Activated gamma-delta T cell (primary cell): ENCODE results near the gene RARB.

Source experiments
- DNase-seq: peaks from one replicate; lab custom pipeline; 2025; lab: John Stamatoyannopoulos, UW

Gene RARB

DNA sequence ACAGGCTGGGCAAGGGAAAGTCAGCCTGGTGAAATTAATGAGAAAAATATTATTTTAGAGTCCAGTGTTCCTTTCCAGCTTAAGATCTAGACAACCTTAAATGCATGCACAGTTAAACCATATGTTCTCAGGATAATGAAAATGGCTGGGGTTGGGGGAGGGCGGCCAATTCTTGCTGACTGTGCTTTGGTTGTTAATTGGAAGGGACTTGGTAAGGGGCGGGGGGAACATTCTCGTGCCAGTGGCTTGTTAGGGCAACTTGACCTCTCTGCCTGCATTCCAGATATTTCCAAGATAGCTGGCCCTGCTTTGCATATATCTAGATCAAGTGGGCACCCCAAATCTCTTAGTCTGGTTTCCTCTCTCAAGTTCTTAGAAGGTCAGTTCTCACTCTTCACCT, 124.2 kb downstream of the RARB start:
- DNase-seq: no peak

DNA sequence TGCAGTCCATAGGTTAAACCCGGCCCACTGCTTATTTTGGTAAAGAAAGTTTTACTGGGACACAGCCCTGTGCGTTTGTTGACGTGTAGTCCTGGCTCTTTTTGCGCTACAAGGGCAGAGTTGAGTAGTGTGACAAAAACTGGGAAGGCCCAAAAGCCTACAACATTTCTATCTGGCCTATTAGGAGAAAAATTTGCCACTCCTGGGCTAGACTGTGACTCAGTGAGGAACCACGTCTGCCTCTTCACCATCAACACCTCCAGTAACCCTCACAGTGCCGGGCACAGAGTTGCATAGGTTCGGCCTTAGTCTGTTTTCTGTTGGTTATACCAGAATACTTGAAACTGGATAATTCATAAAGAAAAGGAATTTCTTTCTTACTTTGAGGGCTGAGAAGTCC, 126.3 kb downstream of the RARB start:
- DNase-seq: no peak

DNA sequence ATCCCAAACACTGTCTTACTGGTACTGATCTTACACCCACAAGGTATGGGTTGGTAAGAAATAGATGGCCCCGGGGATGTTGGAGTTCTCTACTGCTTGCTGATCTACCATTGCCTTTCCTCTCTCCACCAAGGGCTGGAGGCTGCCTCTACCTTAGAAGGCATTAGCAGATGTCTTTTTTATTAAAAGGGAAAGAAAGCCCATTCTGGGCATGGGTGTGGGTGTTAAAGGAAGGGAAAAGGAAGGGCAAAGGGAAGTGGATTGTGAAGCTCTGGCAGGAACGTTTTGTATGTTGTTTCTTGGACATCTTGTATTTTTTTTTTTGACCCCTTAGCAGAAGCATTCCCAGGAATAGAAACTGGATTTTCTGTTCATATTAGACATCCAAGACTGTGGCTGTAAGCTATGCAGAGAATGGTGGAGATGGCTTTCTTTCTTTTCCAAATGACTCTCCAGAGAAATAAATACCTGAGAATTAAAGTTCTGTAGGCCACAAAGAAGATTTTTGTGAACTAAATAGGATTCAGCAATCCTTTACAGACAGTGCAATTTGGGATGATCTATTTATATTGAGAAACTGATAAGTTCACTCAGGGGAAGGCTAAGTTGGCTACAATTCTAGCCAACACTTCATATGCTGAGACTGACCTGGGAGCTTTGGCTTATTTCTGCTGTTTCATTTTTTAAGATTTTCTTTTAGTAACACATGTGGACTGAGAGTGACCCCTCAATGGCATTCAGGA, 127.8 kb downstream of the RARB start:
- DNase-seq: no peak

DNA sequence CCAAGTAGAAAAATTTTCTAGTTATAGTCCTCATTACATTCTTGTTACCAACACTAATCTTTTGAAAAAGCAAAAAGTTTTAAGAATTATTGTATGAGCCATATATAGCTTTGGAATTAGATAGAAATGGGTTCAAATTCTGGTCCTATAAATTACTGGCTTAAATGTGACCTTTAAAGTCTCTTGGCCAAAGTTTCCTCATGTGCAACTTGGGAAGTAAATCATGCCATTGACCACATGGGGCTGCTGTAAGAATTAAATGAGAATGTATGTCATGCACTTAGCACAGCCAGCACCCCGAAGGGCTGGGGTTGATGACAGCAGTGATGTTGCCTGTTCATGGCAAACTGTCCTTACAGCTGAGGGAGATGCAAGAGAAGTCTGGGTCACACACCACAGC, 128.4 kb downstream of the RARB start:
- no peak for DNase-seq

DNA sequence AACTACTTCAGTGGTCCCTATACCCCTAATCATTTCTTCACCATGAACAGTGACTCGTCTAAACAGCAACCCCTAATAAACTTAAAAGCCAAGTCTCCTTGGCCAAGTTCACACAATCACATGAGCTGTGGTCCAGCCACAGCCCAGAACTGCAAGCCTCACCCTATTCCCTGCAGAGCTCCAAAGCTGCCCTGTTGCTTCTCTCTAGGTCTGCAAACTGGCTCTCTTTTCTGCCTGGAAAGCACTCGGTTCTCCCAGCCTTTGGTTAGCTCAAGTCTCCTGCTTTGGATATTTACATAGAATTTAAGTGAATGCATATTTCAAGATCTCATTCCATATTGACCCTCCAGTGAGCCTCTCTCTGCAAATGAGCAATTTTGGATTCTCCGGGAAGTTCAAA, 129.6 kb downstream of the RARB start:
- no peak for DNase-seq

DNA sequence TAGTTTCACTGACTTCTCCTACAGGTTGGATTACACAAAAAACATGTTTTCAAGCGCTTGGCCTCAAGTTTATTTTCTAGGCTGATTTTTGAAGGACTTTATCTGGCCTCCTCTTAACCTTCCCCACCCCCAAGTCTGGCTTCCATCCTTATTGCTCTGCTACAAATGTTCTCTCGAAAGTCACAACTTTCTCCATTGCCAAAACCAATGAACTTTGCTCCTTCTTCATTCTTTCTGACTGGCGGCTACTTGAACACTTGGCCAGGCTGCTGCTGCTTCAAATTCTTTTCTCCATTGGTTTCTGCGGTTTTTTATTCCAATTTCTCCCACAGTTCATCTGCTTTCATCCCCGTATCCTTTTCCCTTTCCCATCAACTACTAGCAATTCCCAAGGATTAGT, 130.1 kb downstream of the RARB start:
- no peak for DNase-seq

DNA sequence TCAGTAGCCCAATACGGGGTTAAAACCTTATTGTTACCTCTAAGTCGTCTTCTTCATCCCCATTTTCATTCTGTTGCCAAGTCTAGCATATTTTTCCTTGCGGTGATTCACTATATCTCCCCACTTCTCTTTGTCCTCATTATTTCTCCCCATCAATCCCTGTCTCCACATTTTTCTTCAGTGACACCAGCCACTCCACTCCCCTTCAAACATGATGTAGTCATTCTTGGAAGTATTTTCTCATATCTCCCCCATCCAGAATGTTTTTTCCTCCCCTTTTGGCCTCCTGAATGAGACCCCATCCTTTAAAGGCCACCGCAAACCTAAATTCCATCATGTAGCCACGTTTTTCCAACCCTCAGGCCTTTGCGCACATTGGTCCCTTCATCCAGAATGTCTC, 130.7 kb downstream of the RARB start:
- DNase-seq: no peak

DNA sequence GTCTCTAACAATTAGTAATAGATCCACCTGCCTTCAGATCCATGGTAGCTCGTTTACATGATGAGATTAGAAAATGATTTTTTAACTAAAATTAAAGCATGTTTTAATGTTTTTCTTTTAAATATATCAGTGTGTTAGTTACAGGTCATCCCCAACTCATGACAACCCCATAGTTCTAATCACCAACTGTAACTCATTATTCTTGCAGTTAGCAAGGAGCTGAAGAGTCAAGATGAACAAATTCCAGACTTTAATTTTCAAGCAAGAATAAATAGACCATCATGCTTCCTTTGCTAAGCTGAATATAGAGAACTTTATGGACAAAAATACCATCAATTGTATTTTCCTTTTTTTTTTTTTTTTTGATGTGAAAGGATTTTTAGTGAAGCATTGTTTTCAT, 135.5 kb downstream of the RARB start:
- no peak for DNase-seq

DNA sequence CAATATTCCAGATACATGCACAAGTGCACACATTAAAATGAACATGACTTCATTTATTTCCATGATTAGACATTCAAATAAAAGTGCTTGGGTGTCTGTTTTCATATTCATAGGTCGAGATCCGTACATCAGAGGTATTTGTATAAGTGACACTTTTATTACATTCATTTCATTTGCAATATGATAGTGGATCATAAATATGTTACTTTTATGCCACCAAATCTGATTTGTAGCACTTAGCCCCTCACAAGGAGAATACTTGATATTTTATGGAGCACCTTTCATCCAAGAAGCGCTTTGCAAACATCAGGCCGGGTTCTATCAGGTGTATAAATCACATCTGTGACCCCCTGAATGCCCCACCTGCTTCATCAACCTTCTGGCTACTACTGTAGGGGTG, 136.0 kb downstream of the RARB start:
- no peak for DNase-seq

DNA sequence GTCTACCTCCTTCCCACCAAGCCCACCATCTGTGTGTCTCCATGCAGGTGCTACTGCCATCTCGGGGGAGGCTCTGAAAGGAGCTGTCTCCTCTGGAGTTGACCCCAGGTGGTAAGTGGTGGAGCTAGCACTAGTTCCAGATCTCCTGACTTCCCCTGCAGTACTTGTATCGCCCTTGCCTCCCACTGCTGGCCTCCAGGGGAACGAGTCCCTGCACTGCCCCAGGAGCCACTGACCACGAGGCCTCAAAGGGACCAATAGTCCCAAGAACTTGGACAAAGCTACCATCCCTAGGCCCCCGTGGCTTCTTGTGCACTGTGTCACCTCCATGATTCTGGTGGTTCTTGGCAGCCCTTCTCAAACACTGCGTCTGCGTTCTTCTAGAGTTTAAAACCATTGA, 137.7 kb downstream of the RARB start:
- DNase-seq: no peak

DNA sequence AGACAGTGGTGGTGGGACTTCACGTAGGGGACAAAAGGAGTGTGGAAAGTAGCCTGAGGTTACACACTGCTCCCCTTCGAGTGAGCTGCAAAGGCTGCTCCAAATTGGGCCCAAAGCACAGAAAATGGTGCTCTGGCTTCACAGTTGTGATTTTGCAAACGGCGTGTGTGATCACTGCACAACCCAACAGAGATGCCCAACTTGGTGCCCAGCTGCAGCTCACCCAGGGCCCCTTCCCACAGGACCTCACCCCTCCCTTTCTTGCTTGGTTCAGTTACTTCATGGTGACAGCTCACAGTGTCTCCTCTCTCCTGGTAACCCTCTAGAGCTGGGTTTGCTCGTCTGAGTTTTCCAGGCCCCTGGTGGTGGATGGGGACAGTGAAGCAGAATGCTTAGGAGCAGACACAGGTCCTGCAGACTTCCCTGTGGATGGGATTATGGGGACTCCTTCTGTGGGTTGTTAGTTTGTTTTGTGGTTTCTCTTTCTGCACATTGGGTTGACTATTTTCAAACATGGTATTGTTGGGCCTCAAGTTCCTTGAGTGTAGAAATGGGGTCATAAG, 138.4 kb downstream of the RARB start:
- no peak for DNase-seq

DNA sequence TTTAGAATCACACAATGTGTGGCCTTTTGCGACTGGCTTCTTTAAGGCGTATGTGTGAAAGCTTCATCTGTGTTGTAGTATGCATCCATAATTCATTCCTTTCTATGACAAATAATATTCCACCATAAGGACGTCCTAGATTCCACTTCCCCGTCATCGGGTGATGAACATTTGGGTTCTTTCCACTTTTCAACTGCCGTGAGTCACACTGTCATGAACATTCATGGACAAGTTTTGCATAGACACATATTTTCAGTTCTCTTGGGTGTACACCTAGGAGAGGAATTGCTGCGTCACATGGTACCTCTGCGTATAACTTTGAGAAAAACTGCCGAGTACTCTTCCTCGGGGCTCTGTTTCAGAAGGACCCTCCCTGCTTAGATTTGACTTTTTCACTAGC, 139.3 kb downstream of the RARB start:
- DNase-seq: no peak

DNA sequence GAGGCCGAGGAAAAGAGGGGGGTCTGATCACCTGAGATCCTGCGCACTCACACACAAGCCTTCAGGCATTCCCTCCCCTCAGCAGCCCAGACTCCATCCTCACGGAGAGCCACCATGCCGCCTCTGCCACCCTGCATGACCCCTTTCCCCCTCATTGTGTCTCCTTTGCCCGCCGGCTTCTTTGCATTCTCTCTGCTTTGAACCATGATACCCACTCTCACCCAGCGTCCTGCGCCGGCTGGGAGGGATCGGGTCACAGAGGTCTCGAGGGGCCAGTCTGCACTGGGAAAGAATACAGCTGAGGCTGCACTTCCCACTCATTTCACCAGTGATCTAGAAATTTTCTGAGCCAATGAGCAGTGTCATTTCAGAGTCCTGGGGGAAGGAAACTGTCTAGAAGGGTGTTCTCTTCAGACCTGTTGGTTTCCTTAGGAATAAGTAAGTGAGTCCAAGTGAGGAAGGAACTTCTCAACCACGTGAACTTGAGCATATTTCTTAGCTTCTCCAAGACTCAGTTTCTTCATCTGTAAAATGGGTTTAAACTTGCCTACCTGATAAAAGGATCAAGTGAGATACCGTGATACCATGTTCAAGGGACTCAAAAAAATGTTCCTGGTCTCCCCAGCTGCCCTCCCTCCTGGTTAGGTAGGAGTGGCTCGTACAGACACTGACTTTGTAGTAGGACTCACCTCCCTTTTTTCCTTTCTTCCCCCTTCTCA, 139.9 kb downstream of the RARB start:
- DNase-seq: no peak

DNA sequence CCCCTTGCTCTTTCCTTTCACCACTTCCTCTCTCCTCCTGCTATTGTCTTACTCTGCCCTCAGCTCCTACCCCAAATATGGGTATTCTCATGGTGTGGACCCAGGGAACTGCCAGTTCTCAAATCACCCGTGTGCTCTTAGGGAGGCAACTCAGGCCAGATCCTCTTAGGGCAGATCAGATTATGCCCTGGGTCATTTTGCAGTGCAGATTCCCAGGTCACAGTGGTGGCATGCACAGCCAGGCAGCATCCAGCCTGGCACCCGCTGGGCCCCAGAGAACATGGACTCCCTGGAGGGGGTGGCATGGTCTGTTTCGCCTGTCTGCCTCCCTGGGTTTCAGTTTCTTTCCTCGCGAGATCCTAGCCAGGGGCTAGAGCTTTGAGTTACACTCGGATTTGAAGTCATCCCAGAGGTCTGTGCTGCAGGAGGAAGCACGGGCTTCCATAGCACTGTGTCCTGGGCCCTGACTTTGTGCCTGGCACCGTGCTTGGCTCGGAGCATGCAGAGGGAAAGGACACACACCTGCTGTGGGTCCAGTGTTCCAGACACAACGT, 140.5 kb downstream of the RARB start:
- no peak for DNase-seq

DNA sequence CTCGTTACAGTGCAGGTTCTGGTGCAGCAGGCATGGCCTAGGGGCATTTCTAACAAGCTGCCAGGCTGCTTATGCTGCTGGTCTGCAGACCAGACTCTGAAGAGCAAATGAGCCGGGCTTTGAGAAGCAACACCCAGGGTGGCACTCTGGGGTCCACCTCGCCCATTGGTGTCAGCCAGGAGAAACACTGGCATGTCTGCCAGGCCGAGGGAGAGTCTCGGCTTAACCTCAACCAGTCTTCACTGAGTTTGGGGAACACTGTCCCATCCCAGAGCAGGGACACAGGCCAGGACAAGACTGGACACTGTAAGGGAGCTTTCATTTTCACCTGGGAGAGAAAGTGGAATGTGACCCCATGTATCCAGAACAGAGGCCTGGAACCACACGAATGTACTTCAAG, 143.2 kb downstream of the RARB start:
- no peak for DNase-seq

DNA sequence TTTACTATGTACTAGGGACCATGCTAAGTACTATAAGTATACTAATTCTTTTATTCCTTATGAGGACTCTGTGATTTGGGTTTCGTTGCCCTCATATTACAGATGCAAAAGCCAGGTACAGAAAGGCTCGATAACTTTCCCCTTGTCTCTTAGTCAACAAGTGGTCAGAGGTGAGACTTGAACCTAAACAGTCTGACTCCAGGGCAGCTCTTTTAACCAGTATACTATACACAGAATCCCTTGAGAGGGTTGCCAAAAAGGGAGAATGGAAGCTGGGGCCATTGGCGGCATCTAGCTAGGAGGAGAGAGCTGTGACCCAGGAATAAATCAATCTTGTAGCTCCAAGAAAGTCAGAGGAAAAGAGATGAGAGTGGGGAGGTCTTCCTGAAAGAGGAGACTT, 144.3 kb downstream of the RARB start:
- no peak for DNase-seq

DNA sequence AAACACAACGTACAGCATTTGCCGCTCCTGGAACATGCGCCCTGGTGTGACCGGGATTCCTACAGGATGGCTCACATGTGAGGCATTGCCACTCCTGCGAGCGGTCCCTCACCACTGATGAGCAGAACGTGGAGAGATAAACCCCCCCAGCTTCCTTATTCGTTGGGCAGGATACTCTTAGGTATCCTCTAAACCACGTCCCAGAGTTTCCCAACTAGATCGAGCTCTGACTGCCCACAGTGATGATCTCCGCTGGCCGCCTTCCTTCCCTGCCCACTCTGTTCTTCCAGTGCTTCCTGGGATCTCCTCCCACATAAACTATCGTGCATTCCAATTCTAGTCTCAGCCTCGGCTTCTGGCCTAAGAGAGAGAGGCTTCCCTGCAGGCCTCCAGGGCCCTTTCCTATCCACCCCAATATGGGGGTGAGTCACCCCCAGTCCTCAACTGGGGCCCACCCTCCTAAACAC, 144.9 kb downstream of the RARB start:
- DNase-seq: no peak

DNA sequence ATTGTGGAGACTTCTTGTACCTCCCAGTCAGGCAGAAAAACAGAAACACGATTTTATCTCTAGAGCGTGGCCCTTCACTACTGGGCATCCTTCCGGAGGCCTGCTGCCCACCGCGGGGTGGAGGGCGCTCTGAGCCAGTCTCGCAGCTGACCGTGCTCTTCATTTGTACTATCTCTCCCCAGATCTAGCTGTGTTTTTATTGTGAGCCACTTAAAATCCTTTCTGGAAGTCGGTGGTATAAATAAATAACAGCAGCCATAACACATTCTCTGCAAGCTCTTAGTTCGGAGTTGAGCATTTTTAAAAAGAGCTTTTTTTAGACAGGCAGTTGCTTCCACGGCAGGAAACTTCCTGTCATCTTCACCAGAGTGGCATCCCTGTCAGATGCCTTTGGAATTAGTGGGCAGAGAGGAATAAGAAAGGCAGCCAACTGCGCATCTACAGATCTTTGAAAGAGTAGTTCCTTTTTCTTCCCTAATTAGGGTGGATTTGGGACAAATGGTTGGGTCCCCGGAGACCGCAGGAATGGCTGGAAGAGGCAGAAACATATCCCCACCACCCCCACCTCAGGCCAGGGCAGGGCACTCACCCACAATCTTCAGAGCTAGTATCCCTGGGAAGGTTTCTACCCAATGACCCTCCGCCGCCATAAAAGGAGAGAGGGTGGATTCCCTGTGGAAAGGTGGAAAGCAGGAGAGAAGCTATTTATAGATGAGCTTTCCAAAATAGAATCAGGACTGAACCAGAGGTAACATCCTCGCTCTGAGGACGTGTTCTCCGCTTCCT, 145.5 kb downstream of the RARB start:
- no peak for DNase-seq

DNA sequence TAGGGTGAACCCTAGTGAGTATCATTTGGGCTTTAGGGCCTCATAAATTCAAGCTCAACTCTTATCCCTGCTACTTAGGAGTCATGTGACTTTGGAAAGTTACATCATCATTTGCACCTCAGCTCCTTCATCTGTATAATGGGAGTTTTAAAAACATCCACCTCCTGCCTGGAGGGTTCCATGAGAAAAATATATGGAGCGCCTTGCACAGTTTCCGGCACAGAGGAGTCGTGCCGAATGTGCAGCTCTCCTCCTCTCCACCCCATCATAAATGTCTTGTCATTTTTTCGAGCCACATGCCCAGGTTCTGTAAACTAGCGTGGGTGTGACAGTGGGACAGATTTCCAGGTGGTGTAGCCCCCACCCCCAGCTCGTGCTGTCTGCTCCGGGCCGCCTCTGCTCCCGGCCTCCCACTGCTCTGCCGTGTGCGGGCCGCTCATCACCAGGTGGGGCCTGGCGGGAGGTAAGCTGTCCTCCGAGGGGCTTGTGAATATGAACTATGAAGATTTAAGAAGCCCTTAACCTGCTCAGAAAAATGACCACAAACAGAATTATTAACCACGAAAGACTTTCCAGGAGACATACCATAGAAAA, 146.2 kb downstream of the RARB start:
- DNase-seq: no peak

DNA sequence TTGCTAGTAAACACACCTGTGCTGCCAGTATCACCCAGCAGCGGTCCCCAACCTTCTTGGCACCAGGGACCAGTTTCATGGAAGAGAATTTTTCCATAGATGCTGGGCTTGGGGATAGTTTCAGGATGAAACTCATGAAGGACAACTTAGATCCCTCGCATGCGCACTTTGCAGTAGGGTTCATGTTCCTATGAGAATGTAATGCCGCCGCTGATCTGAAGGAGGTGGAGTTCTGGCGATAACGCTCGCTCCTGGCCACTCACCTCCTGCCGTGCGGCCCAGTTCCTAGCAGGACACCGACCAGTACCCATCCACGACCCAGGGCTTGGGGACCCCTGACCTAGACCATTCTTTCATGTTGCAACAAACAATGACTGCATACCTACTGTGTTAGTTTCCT, 146.9 kb downstream of the RARB start:
- no peak for DNase-seq

DNA sequence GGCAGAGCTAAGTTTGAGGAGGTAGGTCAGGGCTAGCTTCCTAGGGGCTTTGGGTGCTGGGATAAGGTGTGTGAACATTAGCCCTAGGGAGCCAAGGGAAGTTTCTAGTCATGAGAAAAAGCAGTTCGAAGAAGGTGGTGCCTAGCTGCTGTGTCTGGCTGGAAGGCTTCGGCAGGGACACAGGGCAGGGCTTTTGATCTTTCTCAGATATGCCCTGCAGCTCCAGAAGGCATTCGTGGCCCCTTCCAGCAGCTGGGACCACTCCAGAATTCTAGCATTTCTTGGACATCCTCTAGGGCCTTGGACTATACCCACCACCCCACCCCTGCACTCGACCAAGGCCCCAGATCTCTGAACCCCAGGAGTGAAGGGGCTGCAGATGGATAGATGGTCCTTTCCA, 148.1 kb downstream of the RARB start:
- DNase-seq: no peak
